Measurements from ENCODE around the gene TFAP2E.

The TFAP2E gene

GRCh38 chr1:35557118-35557610 lies 15.9 kb upstream of the TFAP2E start, which contains the start of gene KIAA0319L:
KIAA0319L (minus strand) TSS chr1:35557403; CDS start chr1:35554491, 2,912 bp downstream.
- no peak for DNase-seq (ENCODE audit: low read depth in 2 of 3, low spot score in 2 of 3)

- DNase-seq (ENCODE audit: low read depth in 2 of 3, low spot score in 2 of 3), result peak; percentile 88 to 93 (median 91)
These were observed 15.3 kb upstream of the TFAP2E start, which contains the start of gene NCDN for GRCh38 chr1:35557611-35558373. NCDN (plus strand) TSS chr1:35557799; CDS start chr1:35558191, 392 bp downstream.

DNA sequence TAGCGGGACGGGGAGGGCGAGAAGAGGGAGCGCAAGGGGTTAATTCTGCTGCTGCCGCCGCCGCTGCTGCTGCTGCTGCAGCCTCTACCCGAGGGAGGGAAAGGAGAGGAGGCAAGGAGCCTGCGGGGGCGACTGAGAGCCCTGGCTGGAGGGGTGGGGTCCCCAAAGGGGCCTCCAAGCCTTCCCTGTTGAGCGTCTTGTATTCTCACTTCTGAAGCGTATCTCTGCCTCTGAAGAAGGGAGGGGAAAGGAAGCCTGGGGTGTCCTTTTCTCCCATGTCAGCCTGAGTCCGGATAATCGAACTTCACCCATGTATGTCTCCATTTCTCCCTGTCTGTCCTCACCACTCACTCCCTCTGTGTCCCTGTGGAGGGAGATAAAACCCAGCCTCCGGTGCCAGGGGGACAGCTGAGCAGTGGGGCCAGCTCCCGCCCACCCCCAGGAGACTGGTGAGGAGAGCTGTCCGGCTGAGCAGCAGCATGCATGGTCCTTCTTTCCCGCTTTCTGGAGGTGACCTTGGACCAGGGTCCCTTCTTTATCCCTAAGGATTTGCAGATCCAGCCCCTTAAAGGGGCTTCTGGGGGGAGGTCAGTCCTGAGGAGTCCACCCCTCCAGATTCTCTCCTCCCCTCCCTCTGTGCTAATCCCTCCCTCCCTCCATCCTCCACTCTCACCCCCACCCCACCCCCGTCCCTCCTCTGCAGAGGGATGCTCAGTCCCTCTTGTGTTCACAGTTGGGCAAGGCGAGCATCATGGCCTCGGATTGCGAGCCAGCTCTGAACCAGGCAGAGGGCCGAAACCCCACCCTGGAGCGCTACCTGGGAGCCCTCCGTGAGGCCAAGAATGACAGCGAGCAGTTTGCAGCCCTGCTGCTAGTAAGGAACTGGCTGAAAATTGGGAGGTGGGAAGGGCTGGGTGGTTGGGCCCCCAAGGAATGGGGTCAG lies 14.5 kb upstream of the TFAP2E start:
- no peak for DNase-seq (ENCODE audit: low read depth in 2 of 3, low spot score in 2 of 3)

GRCh38 chr1:35559317-35559944 lies 13.7 kb upstream of the TFAP2E start:
- no peak for DNase-seq (ENCODE audit: low read depth in 2 of 3, low spot score in 2 of 3)

GRCh38 chr1:35560256-35561225 lies 12.6 kb upstream of the TFAP2E start:
- DNase-seq (ENCODE audit: low read depth in 2 of 3, low spot score in 2 of 3), result no peak

- no peak for DNase-seq (ENCODE audit: low read depth in 2 of 3, low spot score in 2 of 3)
These were observed 11.7 kb upstream of the TFAP2E start for GRCh38 chr1:35561297-35561971.

DNA sequence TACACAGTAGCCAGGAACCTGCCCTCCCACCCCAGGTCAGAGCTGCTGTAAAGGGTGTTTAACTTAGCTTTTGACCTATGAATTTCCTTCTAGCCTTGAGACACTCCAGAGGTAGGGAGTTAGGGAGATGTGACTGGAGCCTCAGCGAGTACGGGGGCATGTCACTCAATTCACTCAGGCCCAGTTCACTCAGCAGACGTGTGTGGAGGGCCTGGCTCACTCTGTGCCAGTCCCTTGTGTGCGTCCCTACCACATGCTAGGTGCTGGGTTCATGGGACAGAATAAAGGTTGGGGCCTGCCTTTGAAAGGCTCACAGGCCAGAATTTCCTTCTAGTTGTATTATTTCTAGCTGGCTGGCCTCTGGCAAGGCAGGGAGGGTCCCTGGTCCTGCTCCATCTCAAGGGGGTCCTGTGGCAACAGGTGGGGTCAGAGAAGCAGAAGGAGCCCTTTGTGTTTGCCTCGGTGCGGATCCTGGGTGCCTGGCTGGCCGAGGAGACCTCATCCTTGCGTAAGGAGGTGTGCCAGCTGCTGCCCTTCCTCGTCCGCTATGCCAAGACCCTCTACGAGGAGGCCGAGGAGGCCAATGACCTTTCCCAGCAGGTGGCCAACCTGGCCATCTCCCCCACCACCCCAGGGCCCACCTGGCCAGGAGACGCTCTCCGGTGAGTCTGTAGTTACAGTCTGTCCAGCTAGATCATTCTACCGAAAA lies 11.0 kb upstream of the TFAP2E start:
- DNase-seq (ENCODE audit: low read depth in 2 of 3, low spot score in 2 of 3), result no peak

DNA sequence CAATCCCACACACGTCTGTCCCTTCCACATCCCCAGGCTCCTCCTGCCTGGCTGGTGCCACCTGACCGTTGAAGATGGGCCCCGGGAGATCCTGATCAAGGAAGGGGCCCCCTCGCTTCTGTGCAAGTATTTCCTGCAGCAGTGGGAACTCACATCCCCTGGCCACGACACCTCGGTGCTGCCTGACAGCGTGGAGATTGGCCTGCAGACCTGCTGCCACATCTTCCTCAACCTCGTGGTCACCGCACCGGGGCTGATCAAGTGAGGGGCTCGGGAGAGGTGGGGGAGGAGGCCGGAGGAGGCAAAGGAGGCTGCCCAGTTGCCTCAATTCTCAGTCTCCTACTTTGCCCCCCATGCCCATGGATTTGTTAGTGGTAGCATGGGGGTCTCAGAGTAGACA lies 9.9 kb upstream of the TFAP2E start:
- no peak for DNase-seq (ENCODE audit: low read depth in 2 of 3, low spot score in 2 of 3)

- DNase-seq (ENCODE audit: low read depth in 2 of 3, low spot score in 2 of 3), result peak; percentile 44 to 88 (median 74)
These were observed 8.9 kb upstream of the TFAP2E start for GRCh38 chr1:35564037-35564883.

- no peak for DNase-seq (ENCODE audit: low read depth in 2 of 3, low spot score in 2 of 3)
These were observed 8.0 kb upstream of the TFAP2E start for GRCh38 chr1:35564884-35565741.

GRCh38 chr1:35565742-35566133 lies 7.4 kb upstream of the TFAP2E start:
- DNase-seq (ENCODE audit: low read depth in 2 of 3, low spot score in 2 of 3), result no peak

DNA sequence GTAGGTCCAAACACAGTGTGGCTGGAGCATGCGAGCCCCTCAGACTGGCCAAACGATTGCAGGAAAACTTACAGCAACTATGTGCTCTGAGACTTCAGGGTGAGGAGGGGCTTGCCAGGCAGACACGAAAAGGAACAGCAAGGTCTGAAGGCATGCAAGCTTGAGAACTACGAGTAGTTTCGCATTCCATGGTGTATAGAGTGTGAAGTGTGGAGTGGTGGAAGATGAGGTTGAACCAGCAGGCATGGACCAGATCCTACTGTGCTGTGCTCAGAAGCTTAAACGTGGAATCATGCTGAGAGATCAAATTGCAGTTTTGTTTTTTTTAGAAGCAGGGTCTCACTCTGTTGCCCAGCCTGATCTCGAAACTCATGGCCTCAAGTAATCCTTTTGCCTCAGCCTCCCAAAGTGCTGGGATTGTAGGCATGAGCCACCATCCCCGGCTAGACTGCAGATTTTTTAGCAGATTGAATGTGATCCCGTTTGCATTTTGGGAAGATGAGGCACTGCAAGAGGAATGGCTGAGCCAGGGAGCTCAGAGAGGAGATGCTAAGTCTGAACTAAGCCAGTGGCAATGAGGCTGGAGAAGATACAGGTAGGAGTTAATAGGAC lies 5.1 kb upstream of the TFAP2E start:
- no peak for DNase-seq (ENCODE audit: low read depth in 2 of 3, low spot score in 2 of 3)

- peak in 2 of 3 experiments; percentile 28 to 53 for DNase-seq (ENCODE audit: low read depth in 2 of 3, low spot score in 2 of 3)
These were observed 4.1 kb upstream of the TFAP2E start for GRCh38 chr1:35568975-35569395.

GRCh38 chr1:35569936-35570335 lies 3.2 kb upstream of the TFAP2E start:
- DNase-seq (ENCODE audit: low read depth in 2 of 3, low spot score in 2 of 3), result no peak

GRCh38 chr1:35570589-35571137 lies 2.5 kb upstream of the TFAP2E start:
- DNase-seq (ENCODE audit: low read depth in 2 of 3, low spot score in 2 of 3), result no peak

GRCh38 chr1:35571263-35571662 lies 1.9 kb upstream of the TFAP2E start:
- no peak for DNase-seq (ENCODE audit: low read depth in 2 of 3, low spot score in 2 of 3)

All from activated CD8-positive, alpha-beta memory T cell treated with anti-CD3 and anti-CD28 coated beads for 48 hours (primary cell).